ENCODE results near the gene DUS1L. TPM values are rescaled to one million over a fixed set of nuclear protein-coding genes. Genes with fewer than 3 reads are reported as not detected.

The DUS1L gene
- total RNA-seq, 8 experiments from 2014 or later, result 32.3 to 91.1 (median 47.2) TPM

- Histone ChIP-seq H3K27ac (no peak overlapping the region), H3K4me1 (replicated peaks in 1 of 2) (no peaks in the 10 kb centered on the region), H3K4me3 (no peak overlapping the region)
- no peak for ATAC-seq (replicated peaks in 6 of 8)
- in situ Hi-C loops (cut with MboI; ENCODE audit: low pct_unique_long_range_greater_than_20kb in 2 of 9, low sequenced_read_pairs in 9 of 9, unreplicated experiment in 9 of 9), result no loop called here
- WGBS, 10 experiments, result 92 to 100% (median 100%) methylated on average over 1 to 14 of the region's 19 CpGs; no CpG with 5 or more reads in 6 of the 10 experiments
These were observed 16.9 kb upstream of the DUS1L start for GRCh38 chr17:82082456-82082855.

GRCh38 chr17:82081966-82082365, 16.4 kb upstream of the DUS1L start:
- H3K4me1 ChIP-seq (replicated peaks in 1 of 2), result no peaks in the 10 kb centered on the region
- no CpG with 5 or more reads among the region's 22 CpGs for WGBS, 10 experiments
- H3K4me3 ChIP-seq, result no peak overlapping the region
- no peak overlapping the region for H3K27ac ChIP-seq
- ATAC-seq (replicated peaks in 6 of 8), result no peak
- in situ Hi-C loops (cut with MboI; ENCODE audit: low pct_unique_long_range_greater_than_20kb in 2 of 9, low sequenced_read_pairs in 9 of 9, unreplicated experiment in 9 of 9), result no loop called here

- Histone ChIP-seq H3K4me1 (replicated peaks in 1 of 2) (no peaks in the 10 kb centered on the region), H3K4me3 (no peak overlapping the region), H3K27ac (no peak overlapping the region)
- in situ Hi-C loops (cut with MboI; ENCODE audit: low pct_unique_long_range_greater_than_20kb in 2 of 9, low sequenced_read_pairs in 9 of 9, unreplicated experiment in 9 of 9), result no loop called here
- WGBS, 10 experiments, result 98 to 100% (median 100%) methylated on average over 1 to 9 of the region's 20 CpGs; no CpG with 5 or more reads in 7 of the 10 experiments
- ATAC-seq (replicated peaks in 6 of 8), result no peak
These were observed 15.9 kb upstream of the DUS1L start for GRCh38 chr17:82081546-82081945.

GRCh38 chr17:82080789-82081464, 15.3 kb upstream of the DUS1L start:
- in situ Hi-C loops (cut with MboI; ENCODE audit: low pct_unique_long_range_greater_than_20kb in 2 of 9, low sequenced_read_pairs in 9 of 9, unreplicated experiment in 9 of 9), result no loop called here
- Histone ChIP-seq H3K4me1 (replicated peaks in 1 of 2) (no peaks in the 10 kb centered on the region), H3K4me3 (no peak overlapping the region), H3K27ac (no peak overlapping the region)
- ATAC-seq (replicated peaks in 6 of 8), result no peak
- WGBS, 10 experiments, result 80 to 100% methylated on average over 1 to 3 of the region's 44 CpGs; no CpG with 5 or more reads in 8 of the 10 experiments

- no peaks in the 10 kb centered on the region for H3K4me1 ChIP-seq (replicated peaks in 1 of 2)
These were observed 14.6 kb upstream of the DUS1L start for GRCh38 chr17:82080048-82080788.

GRCh38 chr17:82079001-82079677, 13.5 kb upstream of the DUS1L start:
- 100% methylated on average over 1 of the region's 47 CpGs; no CpG with 5 or more reads in 9 of the 10 experiments for WGBS, 10 experiments

More at GRCh38 chr17:82080048-82080788, 14.6 kb upstream of the DUS1L start:
- H3K27ac ChIP-seq, result no peak overlapping the region
- H3K4me3 ChIP-seq, result no peak overlapping the region
- 88 to 100% (median 98%) methylated on average over 1 to 11 of the region's 36 CpGs; no CpG with 5 or more reads in 4 of the 10 experiments for WGBS, 10 experiments
- in situ Hi-C loops (cut with MboI; ENCODE audit: low pct_unique_long_range_greater_than_20kb in 2 of 9, low sequenced_read_pairs in 9 of 9, unreplicated experiment in 9 of 9), result no loop called here
- no peak for ATAC-seq (replicated peaks in 6 of 8)

GRCh38 chr17:82078433-82078832, 12.8 kb upstream of the DUS1L start:
- WGBS, 10 experiments, result 60 to 100% methylated on average over 1 of the region's 18 CpGs; no CpG with 5 or more reads in 8 of the 10 experiments
- in situ Hi-C loops (cut with MboI; ENCODE audit: low pct_unique_long_range_greater_than_20kb in 2 of 9, low sequenced_read_pairs in 9 of 9, unreplicated experiment in 9 of 9), result no loop called here
- Histone ChIP-seq H3K4me3 (no peak overlapping the region), H3K27ac (no peak overlapping the region), H3K4me1 (replicated peaks in 1 of 2) (no peaks in the 10 kb centered on the region)
- no peak for ATAC-seq (replicated peaks in 6 of 8)

More at GRCh38 chr17:82079001-82079677, 13.5 kb upstream of the DUS1L start:
- no peaks in the 10 kb centered on the region for H3K4me1 ChIP-seq (replicated peaks in 1 of 2)
- H3K4me3 ChIP-seq, result no peak overlapping the region
- ATAC-seq (replicated peaks in 6 of 8), result peak in 3 of 8 experiments; percentile 4 to 6 (median 6)
- in situ Hi-C loops (cut with MboI; ENCODE audit: low pct_unique_long_range_greater_than_20kb in 2 of 9, low sequenced_read_pairs in 9 of 9, unreplicated experiment in 9 of 9), result no loop called here
- H3K27ac ChIP-seq, result no peak overlapping the region

GRCh38 chr17:82077617-82078358, 12.2 kb upstream of the DUS1L start:
- ATAC-seq (replicated peaks in 6 of 8), result peak in 3 of 8 experiments; percentile 15 to 17 (median 15)
- in situ Hi-C loops (cut with MboI; ENCODE audit: low pct_unique_long_range_greater_than_20kb in 2 of 9, low sequenced_read_pairs in 9 of 9, unreplicated experiment in 9 of 9), result no loop called here
- WGBS, 10 experiments, result 82 to 100% (median 90%) methylated on average over 2 to 10 of the region's 28 CpGs; no CpG with 5 or more reads in 7 of the 10 experiments

GRCh38 chr17:82076785-82077591, 11.4 kb upstream of the DUS1L start:
- in situ Hi-C loops (cut with MboI; ENCODE audit: low pct_unique_long_range_greater_than_20kb in 2 of 9, low sequenced_read_pairs in 9 of 9, unreplicated experiment in 9 of 9), result no loop called here
- H3K4me3 ChIP-seq, result no peak overlapping the region
- peak; percentile 4 to 63 (median 41) for ATAC-seq (replicated peaks in 6 of 8)
- H3K27ac ChIP-seq, result no peak overlapping the region
- no peaks in the 10 kb centered on the region for H3K4me1 ChIP-seq (replicated peaks in 1 of 2)
- WGBS, 10 experiments, result 70 to 100% (median 92%) methylated on average over 1 to 4 of the region's 21 CpGs; no CpG with 5 or more reads in 2 of the 10 experiments

More at GRCh38 chr17:82077617-82078358, 12.2 kb upstream of the DUS1L start:
- Histone ChIP-seq H3K4me3 (no peak overlapping the region), H3K27ac (no peak overlapping the region), H3K4me1 (replicated peaks in 1 of 2) (no peaks in the 10 kb centered on the region)

GRCh38 chr17:82076018-82076784, 10.6 kb upstream of the DUS1L start:
- in situ Hi-C loops (cut with MboI; ENCODE audit: low pct_unique_long_range_greater_than_20kb in 2 of 9, low sequenced_read_pairs in 9 of 9, unreplicated experiment in 9 of 9), result no loop called here
- Histone ChIP-seq H3K27ac (no peak overlapping the region), H3K4me1 (replicated peaks in 1 of 2) (no peaks in the 10 kb centered on the region), H3K4me3 (no peak overlapping the region)
- ATAC-seq (replicated peaks in 6 of 8), result peak in 2 of 8 experiments; percentile 0 to 3
- WGBS, 10 experiments, result 20 to 100% (median 87%) methylated on average over 1 to 19 of the region's 25 CpGs; no CpG with 5 or more reads in 1 of the 10 experiments

GRCh38 chr17:82073446-82073845, 7.8 kb upstream of the DUS1L start:
- no peak overlapping the region for H3K4me3 ChIP-seq
- in situ Hi-C loops (cut with MboI; ENCODE audit: low pct_unique_long_range_greater_than_20kb in 2 of 9, low sequenced_read_pairs in 9 of 9, unreplicated experiment in 9 of 9), result no loop called here
- peak in 1 of 8 experiments; percentile 1 for ATAC-seq (replicated peaks in 6 of 8)
- H3K4me1 ChIP-seq (replicated peaks in 1 of 2), result no peaks in the 10 kb centered on the region
- H3K27ac ChIP-seq, result no peak overlapping the region
- WGBS, 10 experiments, result 58 to 90% (median 82%) methylated on average over 1 to 9 of the region's 9 CpGs; no CpG with 5 or more reads in 1 of the 10 experiments
